Stimulated activated CD8-positive, alpha-beta memory T cell treated with anti-CD3 and anti-CD28 coated beads, Interleukin-12 subunit alpha, Interleukin-12 subunit beta, amount 100 ng/mL, for 4 hours (primary cell): Measurements from ENCODE around the gene NEURL2.
A peak's percentile ranks its signal among the peaks of the same experiment; 100 is the strongest.
"Not testable (repeated sequence)": the region's sequence is repeated elsewhere in the genome, so short reads cannot be mapped to it uniquely, and the experiment has no call there.

Source experiments
- DNase-seq: peaks from one replicate; pipeline ENCODE4 v3.0.0-alpha.2; 2020; ENCODE audit warnings: low read depth

Gene NEURL2

GRCh38 chr20:45899046-45899835 lies 8.2 kb upstream of the NEURL2 start:
- no peak for DNase-seq

- no peak for DNase-seq
Measured at GRCh38 chr20:45898285-45898684, 7.3 kb upstream of the NEURL2 start.

- DNase-seq, result no peak
Measured at GRCh38 chr20:45897692-45898091, 6.7 kb upstream of the NEURL2 start.

GRCh38 chr20:45897289-45897688 lies 6.3 kb upstream of the NEURL2 start:
- no peak for DNase-seq

- DNase-seq, result no peak
Measured at GRCh38 chr20:45896641-45897161, 5.7 kb upstream of the NEURL2 start.

GRCh38 chr20:45894797-45895196 lies 3.8 kb upstream of the NEURL2 start:
- no peak for DNase-seq

GRCh38 chr20:45893831-45894230 lies 2.8 kb upstream of the NEURL2 start:
- no peak for DNase-seq

- no peak for DNase-seq
Measured at GRCh38 chr20:45892828-45893500, 2.0 kb upstream of the NEURL2 start.

- DNase-seq, result no peak
Measured at GRCh38 chr20:45892049-45892825, 1.2 kb upstream of the NEURL2 start.

- peak; percentile 19 for DNase-seq
Measured at GRCh38 chr20:45890077-45890984, 677 bp downstream of the NEURL2 start.

- DNase-seq, result no peak
Measured at GRCh38 chr20:45888681-45889080, 2.3 kb downstream of the NEURL2 start.

- no peak for DNase-seq
Measured at GRCh38 chr20:45887346-45887715, 3.7 kb downstream of the NEURL2 start, which contains the start of gene SPATA25. Gene SPATA25 (minus strand): TSS chr20:45887622. CDS start chr20:45887590, 32 bp downstream.

GRCh38 chr20:45886590-45887345 lies 4.2 kb downstream of the NEURL2 start:
- DNase-seq, result no peak

GRCh38 chr20:45883100-45883469 lies 7.9 kb downstream of the NEURL2 start:
- no peak for DNase-seq

- no peak for DNase-seq
Measured at GRCh38 chr20:45882469-45883099, 8.4 kb downstream of the NEURL2 start.

- DNase-seq, result peak; percentile 93
Measured at GRCh38 chr20:45880988-45881788, 9.8 kb downstream of the NEURL2 start, which contains the start of gene ZSWIM1. Gene ZSWIM1 (plus strand): TSS chr20:45881227. CDS start chr20:45882593, 1,366 bp downstream.

GRCh38 chr20:45878076-45878761 lies 12.8 kb downstream of the NEURL2 start:
- DNase-seq, result no peak

- DNase-seq, result no peak
Measured at GRCh38 chr20:45874576-45874975, 16.4 kb downstream of the NEURL2 start.

- not testable (repeated sequence) for DNase-seq
Measured at GRCh38 chr20:45874104-45874481, 16.9 kb downstream of the NEURL2 start.
